Gastroesophageal sphincter (tissue), 3 donors: ENCODE data around the gene MSMO1.

ENCODE experiments used
- CTCF ChIP-seq, 4 experiments: fragments of 200-600 bp in 2 of 4; fragments of 450-650 bp in 2 of 4; sonication (generic) in 1 of 4; IDR thresholded peaks; one replicate each; pipeline ENCODE4 v1.5.1; 2017 to 2019; ENCODE audit warnings: antibody characterized with exemption in 4 of 4, mild to moderate bottlenecking in 2 of 4, moderate library complexity in 2 of 4
- EP300 ChIP-seq: sonication (generic); formaldehyde crosslinking; IDR thresholded peaks from one replicate; pipeline ENCODE4 v1.6.1; 2017; ENCODE audit warnings: antibody characterized with exemption, mild to moderate bottlenecking
- POLR2A ChIP-seq, 2 donors: fragments of 450-650 bp; IDR thresholded peaks; one replicate each; pipeline ENCODE4 v1.6.1; 2017; ENCODE audit warnings: antibody characterized with exemption in 2 of 2, mild to moderate bottlenecking in 2 of 2, moderate library complexity in 1 of 2

- TF ChIP-seq CTCF (IDR thresholded peaks at IDR 0.05) (no peak), POLR2A (IDR thresholded peaks at IDR 0.05) (no peak), EP300 (no peak)
Observed at GRCh38 chr4:165343353-165344191, 16.1 kb downstream of the MSMO1 start.
